Measurements from ENCODE around the gene NOX3.

NOX3 gene

DNA sequence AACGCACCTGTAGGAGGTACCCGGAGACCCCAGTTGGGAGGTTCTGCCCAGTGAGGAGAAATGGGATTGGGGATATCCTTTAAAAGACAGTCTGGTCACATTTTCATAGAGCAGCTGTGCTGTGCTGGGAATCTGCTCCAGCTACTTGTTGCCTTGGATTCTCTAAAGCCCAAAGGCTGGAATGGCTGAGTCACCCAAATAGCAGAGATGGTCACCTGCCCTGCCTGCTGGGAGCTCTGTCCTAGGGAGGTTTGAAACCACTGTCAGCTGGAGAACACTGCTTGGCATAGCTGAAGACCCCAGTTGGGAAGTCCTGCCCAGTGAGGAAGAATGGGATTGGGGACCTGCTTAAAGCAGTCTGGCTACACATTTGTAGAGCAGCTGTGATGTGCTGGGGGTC, 106.5 kb downstream of the NOX3 start:
- Mint-ChIP-seq H3K27ac (no peak overlapping the region), H3K27me3 (ENCODE audit: low read depth) (no peaks in the 10 kb centered on the region), H3K4me3 (no peak overlapping the region), H3K9me3 (peaks cover 38% of the 10 kb centered on the region), H3K36me3 (ENCODE audit: low read depth) (peaks cover 3% of the 10 kb centered on the region), H3K4me1 (ENCODE audit: low read depth) (no peaks in the 10 kb centered on the region)
- DNase-seq (ENCODE audit: low spot score): no peak

GRCh38 chr6:155347800-155348199, 107.8 kb downstream of the NOX3 start:
- Mint-ChIP-seq H3K27me3 (ENCODE audit: low read depth) (no peaks in the 10 kb centered on the region), H3K36me3 (ENCODE audit: low read depth) (peaks cover 3% of the 10 kb centered on the region), H3K9me3 (peaks cover 32% of the 10 kb centered on the region), H3K27ac (no peak overlapping the region), H3K4me3 (no peak overlapping the region), H3K4me1 (ENCODE audit: low read depth) (no peaks in the 10 kb centered on the region)
- DNase-seq (ENCODE audit: low spot score): no peak

DNA sequence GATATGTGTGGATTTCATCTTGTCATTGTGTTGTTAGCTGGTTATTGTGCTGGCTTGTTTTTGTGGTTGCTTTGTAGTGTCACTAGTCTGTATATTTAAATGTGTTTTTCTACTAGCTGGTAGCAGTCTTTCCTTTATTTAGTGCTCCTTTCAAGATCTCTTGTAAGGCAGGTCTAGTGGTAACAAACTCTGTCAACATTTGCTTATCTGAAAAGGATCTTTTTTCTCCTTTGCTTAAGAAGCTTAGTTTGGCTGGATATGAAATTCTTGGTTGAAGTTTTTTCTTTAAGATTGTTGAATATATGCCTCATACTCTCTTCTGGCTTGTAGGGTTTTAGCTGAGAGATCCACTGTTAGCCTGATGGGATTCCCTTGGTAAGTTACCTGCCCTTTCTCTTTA, 108.7 kb downstream of the NOX3 start:
- H3K4me1 Mint-ChIP-seq (ENCODE audit: low read depth): no peaks in the 10 kb centered on the region
- peaks cover 32% of the 10 kb centered on the region for H3K9me3 Mint-ChIP-seq
- H3K4me3 Mint-ChIP-seq: no peak overlapping the region
- no peaks in the 10 kb centered on the region for H3K27me3 Mint-ChIP-seq (ENCODE audit: low read depth)
- DNase-seq (ENCODE audit: low spot score): no peak
- peaks cover 3% of the 10 kb centered on the region for H3K36me3 Mint-ChIP-seq (ENCODE audit: low read depth)
- no peak overlapping the region for H3K27ac Mint-ChIP-seq

All from T-helper 2 cell treated with Interferon-gamma antibody and Interleukin-4, amounts not matched to agents 5 μg/mL and 100 μg/mL, for 36 hours (primary cell).